OCI-LY7 (cell line): ENCODE data around the gene SMC4. TPM values are rescaled to one million over a fixed set of nuclear protein-coding genes. Genes with fewer than 3 reads are reported as not detected.

ENCODE experiments used
- BruUV-seq: library from RNA; stranded (reverse); fragments of 400-500 nt; replicated peaks from 2 replicates; lab custom pipeline; 2021; lab: Mats Ljungman, UMichigan
- CTCF ChIA-PET: fragments of 300-600 bp; sonication (Branson Sonifier 250); formaldehyde crosslinking; loops from one replicate; lab custom pipeline; 2022; ENCODE audit warnings: antibody characterized with exemption; ENCODE audit not compliant: unreplicated experiment; lab: Charles Lee
- POLR2A ChIA-PET: fragments of 300-600 bp; sonication (Branson Sonifier 250); formaldehyde crosslinking; loops from one replicate; lab custom pipeline; 2022; ENCODE audit warnings: antibody characterized with exemption; lab: Charles Lee
- DNase-seq: peaks from one replicate; pipeline ENCODE4 v3.0.0-alpha.2; 2015; ENCODE audit warnings: low spot score
- H2AFZ ChIP-seq: fragments of 200-600 bp; sonication (generic), shearing (Covaris generic); 2 replicates; pipeline ENCODE4 v1.6.1; 2014; ENCODE audit warnings: mild to moderate bottlenecking, antibody characterized with exemption, low read length, moderate library complexity
- H3K27ac ChIP-seq: fragments of 200-600 bp; sonication (generic); 2 replicates; pipeline ENCODE4 v1.5.1; 2014; ENCODE audit warnings: mixed run types, low read depth, mild to moderate bottlenecking, moderate library complexity, low read length, inconsistent platforms; ENCODE audit not compliant: poor library complexity, severe bottlenecking
- H3K36me3 ChIP-seq: fragments of 200-600 bp; sonication (generic); 2 replicates; pipeline ENCODE4 v1.6.1; 2014; ENCODE audit warnings: mild to moderate bottlenecking, antibody characterized with exemption, low read length, moderate library complexity, mixed read lengths; ENCODE audit not compliant: insufficient read depth
- H3K4me1 ChIP-seq: fragments of 200-600 bp; sonication (generic); 2 replicates; pipeline ENCODE4 v1.5.1; 2014; ENCODE audit warnings: mild to moderate bottlenecking, low read length; ENCODE audit not compliant: insufficient read depth, poor library complexity, severe bottlenecking
- H3K4me2 ChIP-seq: fragments of 200-600 bp; sonication (generic); 2 replicates; pipeline ENCODE4 v1.6.1; 2014; ENCODE audit warnings: mild to moderate bottlenecking, low read length
- H3K4me3 ChIP-seq: fragments of 200-600 bp; sonication (generic); 2 replicates; pipeline ENCODE4 v1.5.1; 2014; ENCODE audit warnings: mild to moderate bottlenecking, low read depth, low read length; ENCODE audit not compliant: poor library complexity, severe bottlenecking
- H3K79me2 ChIP-seq: fragments of 200-600 bp; sonication (generic); 2 replicates; pipeline ENCODE4 v1.6.1; 2016; ENCODE audit warnings: low read depth, mild to moderate bottlenecking, low read length, moderate library complexity, mixed read lengths; ENCODE audit not compliant: insufficient read depth
- H3K9me2 ChIP-seq: fragments of 200-600 bp; sonication (generic); 2 replicates; pipeline ENCODE4 v1.6.1; 2016; ENCODE audit warnings: mild to moderate bottlenecking, low read length, mixed read lengths; ENCODE audit not compliant: insufficient read depth
- H3K9me3 ChIP-seq: fragments of 200-600 bp; sonication (generic); 2 replicates; pipeline ENCODE4 v1.6.1; 2014; ENCODE audit warnings: mild to moderate bottlenecking, mixed run types, low read length, mixed read lengths
- H4K20me1 ChIP-seq: fragments of 200-600 bp; sonication (generic); 2 replicates; pipeline ENCODE4 v1.6.1; 2014; ENCODE audit warnings: mild to moderate bottlenecking, antibody characterized with exemption, low read length, moderate library complexity, mixed read lengths; ENCODE audit not compliant: insufficient read depth
- EZH2phosphoT487 ChIP-seq: fragments of 200-600 bp; sonication (generic); IDR thresholded peaks from 2 replicates; pipeline ENCODE4 v1.6.1; 2018; ENCODE audit warnings: low read depth, borderline replicate concordance, mild to moderate bottlenecking, mixed run types, antibody characterized with exemption, low read length, moderate library complexity, mixed read lengths
- intact Hi-C: fragments of 100-400 bp; cut with micrococcal nuclease; formaldehyde crosslinking; loops from one replicate; pipeline ENCODE4 v1.10.0; 2022; ENCODE audit not compliant: unreplicated experiment
- total RNA-seq, 2 experiments: library from RNA; depleted of rRNA in 1 of 2; stranded (reverse); fragments of >200 nt in 1 of 2; shearing (Covaris generic) in 1 of 2; gene quantifications; 2 replicates each; pipeline ENCODE4 v1.2.3, GENCODE V29; 2014 to 2022
- TF ChIP-seq, protein P1 (sequence below): fragments of 200-600 bp; sonication (generic); conservative IDR thresholded peaks from 2 replicates; pipeline ENCODE4 v1.5.1; 2014; ENCODE audit warnings: mild to moderate bottlenecking, antibody characterized with exemption, low read length, moderate library complexity, mixed read lengths

SMC4 gene
- total RNA-seq, 2 experiments from 2014 or later: 316 to 352 TPM

DNA sequence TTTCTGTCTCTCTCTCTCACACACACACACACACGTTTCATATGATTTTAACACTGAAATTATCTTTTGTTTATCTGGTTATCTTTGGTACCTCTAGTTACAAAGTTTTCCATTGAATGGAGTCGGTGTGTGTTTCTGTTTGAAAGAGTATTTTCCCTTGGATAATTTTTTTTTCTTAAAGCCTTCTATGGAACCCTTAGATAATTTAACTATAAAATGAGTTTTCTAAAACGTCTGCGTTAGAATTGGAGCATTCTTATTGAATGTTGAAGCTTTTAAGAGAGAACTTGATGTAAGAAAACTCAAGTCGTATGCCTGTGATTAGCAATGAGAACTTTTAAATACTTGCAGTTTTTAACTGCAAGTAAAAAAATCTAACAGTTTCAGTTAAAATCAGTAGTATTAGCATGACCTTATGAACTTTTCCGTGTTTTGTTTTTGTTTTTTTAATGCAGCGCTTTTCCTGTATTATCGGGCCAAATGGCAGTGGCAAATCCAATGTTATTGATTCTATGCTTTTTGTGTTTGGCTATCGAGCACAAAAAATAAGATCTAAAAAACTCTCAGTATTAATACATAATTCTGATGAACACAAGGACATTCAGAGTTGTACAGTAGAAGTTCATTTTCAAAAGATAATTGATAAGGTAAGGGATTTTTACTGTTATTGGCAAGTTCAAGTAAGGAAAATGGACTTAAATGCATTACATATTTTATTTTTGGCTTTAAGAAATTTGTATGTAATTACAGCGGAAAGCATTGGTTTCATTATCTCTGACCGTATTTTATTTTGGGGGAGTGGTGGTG, 3.0 kb downstream of the SMC4 start:
- H3K9me2 ChIP-seq: no peaks in the 10 kb centered on the region
- H2AFZ ChIP-seq: no peak overlapping the region
- POLR2A ChIA-PET: interaction anchor here (0.5 to 1.9 kb wide), 11 partner anchors 9 to 651 kb away, joined by 3 to 14 read pairs (median 5); partner anchors contain the start of gene TRIM59
- CTCF ChIA-PET: no interaction called here
- no peaks in the 10 kb centered on the region for H3K9me3 ChIP-seq
- peaks cover 38% of the 10 kb centered on the region for H3K4me1 ChIP-seq
- peak overlapping the region; percentile 100 for H3K4me3 ChIP-seq
- BruUV-seq: no TSS peak
- intact Hi-C loops: no loop called here
- peak overlapping the region; percentile 84 for H3K4me2 ChIP-seq
- peaks cover 79% of the 10 kb centered on the region for H3K36me3 ChIP-seq
- H3K27ac ChIP-seq: peak overlapping the region; percentile 92
- peaks cover 68% of the 10 kb centered on the region for H4K20me1 ChIP-seq
- TF ChIP-seq, protein P1, sequence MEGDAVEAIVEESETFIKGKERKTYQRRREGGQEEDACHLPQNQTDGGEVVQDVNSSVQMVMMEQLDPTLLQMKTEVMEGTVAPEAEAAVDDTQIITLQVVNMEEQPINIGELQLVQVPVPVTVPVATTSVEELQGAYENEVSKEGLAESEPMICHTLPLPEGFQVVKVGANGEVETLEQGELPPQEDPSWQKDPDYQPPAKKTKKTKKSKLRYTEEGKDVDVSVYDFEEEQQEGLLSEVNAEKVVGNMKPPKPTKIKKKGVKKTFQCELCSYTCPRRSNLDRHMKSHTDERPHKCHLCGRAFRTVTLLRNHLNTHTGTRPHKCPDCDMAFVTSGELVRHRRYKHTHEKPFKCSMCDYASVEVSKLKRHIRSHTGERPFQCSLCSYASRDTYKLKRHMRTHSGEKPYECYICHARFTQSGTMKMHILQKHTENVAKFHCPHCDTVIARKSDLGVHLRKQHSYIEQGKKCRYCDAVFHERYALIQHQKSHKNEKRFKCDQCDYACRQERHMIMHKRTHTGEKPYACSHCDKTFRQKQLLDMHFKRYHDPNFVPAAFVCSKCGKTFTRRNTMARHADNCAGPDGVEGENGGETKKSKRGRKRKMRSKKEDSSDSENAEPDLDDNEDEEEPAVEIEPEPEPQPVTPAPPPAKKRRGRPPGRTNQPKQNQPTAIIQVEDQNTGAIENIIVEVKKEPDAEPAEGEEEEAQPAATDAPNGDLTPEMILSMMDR: no peak
- no peak for TF ChIP-seq EZH2phosphoT487
- DNase-seq: no peak
- peaks cover 98% of the 10 kb centered on the region for H3K79me2 ChIP-seq

DNA sequence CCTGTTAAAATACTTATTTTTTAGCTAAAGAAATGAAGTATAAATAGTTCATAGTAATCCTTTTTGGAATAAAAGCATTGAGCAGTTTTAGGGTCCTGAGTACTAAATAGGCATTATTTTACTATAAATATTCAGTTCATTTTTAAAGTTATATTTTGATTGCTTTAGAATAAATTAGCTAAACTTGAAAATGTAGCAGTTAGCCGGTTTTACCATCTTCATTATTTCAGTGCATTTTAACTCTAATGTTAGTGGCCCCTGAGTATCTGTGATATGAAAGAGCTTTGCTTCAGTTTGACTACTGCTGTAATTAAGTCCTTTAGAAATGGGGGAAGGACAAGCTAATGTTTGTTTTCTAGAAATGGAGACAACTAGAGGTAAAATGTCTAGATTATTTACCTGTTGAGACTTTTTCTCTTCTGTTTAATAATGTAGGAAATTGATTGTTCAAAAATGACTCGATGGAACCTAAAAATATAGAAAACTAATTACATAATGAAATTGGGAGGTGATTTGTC, 3.6 kb downstream of the SMC4 start:
- H3K27ac ChIP-seq: peak overlapping the region; percentile 92

DNA sequence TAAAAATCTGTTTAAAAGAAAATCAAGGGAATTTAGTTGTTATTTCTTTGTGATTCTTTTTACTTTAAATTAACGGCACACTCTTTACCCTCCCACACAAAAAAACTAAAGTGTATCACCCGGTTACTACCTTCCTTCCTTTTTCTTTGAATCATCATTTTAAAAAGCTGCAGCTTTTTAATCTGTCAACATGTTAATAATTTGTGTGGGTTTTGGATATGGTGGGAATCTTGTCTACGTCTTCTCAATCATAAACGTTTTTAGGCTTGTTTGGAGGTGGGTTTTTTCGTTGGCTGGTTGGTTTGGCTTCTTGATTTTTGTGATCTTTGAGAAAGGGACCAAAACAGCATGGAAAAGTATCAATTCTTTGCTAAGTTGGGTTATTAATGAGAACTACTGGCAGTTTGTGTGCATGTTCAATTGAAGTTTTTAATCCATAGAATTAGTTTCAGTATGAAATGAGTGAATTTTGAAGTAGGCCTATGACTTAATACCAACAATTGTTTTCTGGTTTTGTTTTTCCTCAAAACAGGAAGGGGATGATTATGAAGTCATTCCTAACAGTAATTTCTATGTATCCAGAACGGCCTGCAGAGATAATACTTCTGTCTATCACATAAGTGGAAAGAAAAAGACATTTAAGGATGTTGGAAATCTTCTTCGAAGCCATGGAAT, 4.5 kb downstream of the SMC4 start:
- Histone ChIP-seq H3K79me2 (peaks cover 98% of the 10 kb centered on the region), H3K9me3 (no peaks in the 10 kb centered on the region), H3K9me2 (no peaks in the 10 kb centered on the region), H2AFZ (no peak overlapping the region), H4K20me1 (peaks cover 76% of the 10 kb centered on the region), H3K4me2 (peak overlapping the region; percentile 84), H3K4me3 (peak overlapping the region; percentile 100), H3K4me1 (peaks cover 28% of the 10 kb centered on the region), H3K27ac (peak overlapping the region; percentile 5), H3K36me3 (peaks cover 94% of the 10 kb centered on the region)
- intact Hi-C loops: no loop called here
- TF ChIP-seq, protein P1: no peak
- TF ChIP-seq EZH2phosphoT487: no peak
- no TSS peak for BruUV-seq
- ChIA-PET CTCF (no interaction called here), POLR2A (interaction anchor here (1.0 to 1.9 kb wide), 5 partner anchors 10 to 45 kb away, joined by 3 to 14 read pairs (median 5); partner anchors contain the start of gene TRIM59)
- no peak for DNase-seq

More for the DNA sequence above, 3.6 kb downstream of the SMC4 start:
- no peak for TF ChIP-seq EZH2phosphoT487
- Histone ChIP-seq H3K4me1 (peaks cover 31% of the 10 kb centered on the region), H2AFZ (no peak overlapping the region), H3K9me2 (no peaks in the 10 kb centered on the region), H3K79me2 (peaks cover 98% of the 10 kb centered on the region), H3K4me3 (peak overlapping the region; percentile 100), H3K4me2 (peak overlapping the region; percentile 84), H4K20me1 (peaks cover 68% of the 10 kb centered on the region), H3K9me3 (no peaks in the 10 kb centered on the region), H3K36me3 (peaks cover 86% of the 10 kb centered on the region)
- intact Hi-C loops: no loop called here
- POLR2A ChIA-PET: interaction anchor here (0.5 to 1.9 kb wide), 6 partner anchors 11 to 650 kb away, joined by 3 to 14 read pairs (median 4); partner anchors contain the start of gene TRIM59
- CTCF ChIA-PET: no interaction called here
- DNase-seq: no peak
- BruUV-seq: no TSS peak
